ENCODE results near the gene TGM2. TPM values are rescaled to one million over a fixed set of nuclear protein-coding genes. Genes with fewer than 3 reads are reported as not detected.

TGM2 gene
- not detected for total RNA-seq

DNA sequence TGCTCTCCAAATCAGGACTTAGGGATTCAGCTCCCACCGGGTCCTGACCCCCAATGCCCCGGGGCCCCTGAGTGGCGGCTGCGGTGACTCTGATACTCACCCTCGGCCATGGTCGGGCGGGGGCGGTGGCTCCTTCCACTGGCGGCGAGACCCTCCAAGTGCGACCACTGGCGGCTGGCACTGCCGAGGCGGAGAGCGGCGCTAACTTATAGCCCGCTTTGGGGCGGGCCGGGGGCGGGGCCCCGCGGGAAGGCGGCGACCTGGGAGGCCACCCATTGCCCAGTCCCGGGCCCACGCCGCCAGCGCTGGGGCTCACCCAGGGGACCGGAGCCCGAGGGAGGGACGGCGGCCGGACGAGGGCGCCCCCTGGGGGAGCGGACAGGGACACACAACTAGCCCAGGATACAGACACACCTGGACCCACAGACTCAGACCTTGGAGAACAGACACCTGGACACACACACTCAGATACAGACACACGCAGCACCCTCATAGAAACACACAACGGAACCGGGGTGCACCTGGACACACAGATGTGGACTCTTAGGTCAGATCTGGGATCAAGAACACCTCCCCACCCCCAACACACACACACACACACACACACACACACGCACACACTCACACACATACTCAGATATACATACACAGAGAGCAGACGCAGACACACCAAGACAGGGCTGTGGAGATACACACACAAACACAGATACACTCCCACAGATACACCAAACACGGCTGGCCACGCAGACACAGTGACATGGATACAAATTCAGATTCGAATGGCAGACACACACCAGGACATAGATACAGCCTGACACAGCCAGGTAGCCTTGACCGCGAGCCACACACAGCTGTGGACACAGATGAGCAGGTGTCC is at the start of gene TGM2:
Gene TGM2 (minus strand): TSS at position 182 of the 877 bp plus-strand sequence. CDS start 72 bp downstream, at position 110.
- H3K4me1 Mint-ChIP-seq (ENCODE audit: low read depth), result peaks cover 7% of the 10 kb centered on the region
- H3K27me3 Mint-ChIP-seq, result peaks cover 20% of the 10 kb centered on the region
- no peak within 1 kb of the TSS for H3K4me3 Mint-ChIP-seq

DNA sequence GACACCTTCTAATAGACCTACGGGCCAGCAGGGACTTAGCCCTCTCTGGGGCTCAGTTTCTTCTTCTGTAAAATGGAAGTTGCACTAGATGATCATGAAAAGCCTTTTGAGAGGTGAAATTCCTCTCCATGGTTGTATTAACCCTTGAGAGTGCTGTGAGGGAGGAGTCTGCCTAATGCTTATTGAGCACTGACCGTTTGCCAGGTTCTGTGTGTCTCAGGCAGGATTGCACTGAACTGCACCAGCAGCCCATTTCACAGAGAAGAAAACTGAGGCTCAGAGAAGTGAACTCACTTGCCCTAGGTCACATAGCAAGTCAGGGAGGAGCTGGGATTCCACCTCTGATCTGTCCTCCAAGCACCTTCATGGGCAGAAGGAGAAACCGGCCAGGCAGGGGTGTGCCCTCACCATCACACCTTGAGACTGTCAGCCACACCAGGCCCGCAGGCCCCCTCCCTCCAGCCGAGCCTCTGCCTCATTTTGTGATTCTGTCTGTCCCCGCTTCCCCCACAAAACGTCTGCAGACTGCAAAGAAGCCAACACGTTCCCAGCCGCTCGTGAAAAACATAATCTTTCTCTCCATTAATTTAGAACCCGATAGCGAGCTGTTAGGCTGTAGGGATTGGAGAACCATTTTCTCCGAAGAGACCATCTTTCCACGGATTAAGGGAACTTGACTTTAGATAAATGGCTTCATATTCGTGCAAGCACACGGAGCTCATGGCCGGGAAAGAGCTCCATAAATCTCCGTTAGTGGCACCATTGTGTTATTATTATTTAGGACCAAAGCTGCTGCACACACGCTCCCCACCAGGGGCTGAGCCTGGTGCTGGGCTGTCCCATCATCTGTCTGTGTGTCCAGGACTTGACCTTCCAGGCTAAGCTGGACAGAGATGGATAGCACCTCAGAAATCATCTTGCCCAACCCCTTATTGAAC is 49.5 kb upstream of the TGM2 start:
- H3K27me3 Mint-ChIP-seq, result no peaks in the 10 kb centered on the region
- H3K4me1 Mint-ChIP-seq (ENCODE audit: low read depth), result no peaks in the 10 kb centered on the region
- no peak overlapping the region for H3K27ac Mint-ChIP-seq
- no peaks in the 10 kb centered on the region for H3K36me3 Mint-ChIP-seq (ENCODE audit: low read depth)
- ATAC-seq, result no peak
- ChIA-PET CTCF (interaction anchor here (0.9 to 2.4 kb wide), 3 partner anchors 11 to 649 kb away, joined by 3 to 8 read pairs (median 3); no protein-coding TSS in a partner anchor), POLR2A (interaction anchor here (0.7 kb wide), 2 partner anchors 19 to 665 kb away, joined by 3 read pairs; no protein-coding TSS in a partner anchor)
- TF ChIP-seq, protein P1, sequence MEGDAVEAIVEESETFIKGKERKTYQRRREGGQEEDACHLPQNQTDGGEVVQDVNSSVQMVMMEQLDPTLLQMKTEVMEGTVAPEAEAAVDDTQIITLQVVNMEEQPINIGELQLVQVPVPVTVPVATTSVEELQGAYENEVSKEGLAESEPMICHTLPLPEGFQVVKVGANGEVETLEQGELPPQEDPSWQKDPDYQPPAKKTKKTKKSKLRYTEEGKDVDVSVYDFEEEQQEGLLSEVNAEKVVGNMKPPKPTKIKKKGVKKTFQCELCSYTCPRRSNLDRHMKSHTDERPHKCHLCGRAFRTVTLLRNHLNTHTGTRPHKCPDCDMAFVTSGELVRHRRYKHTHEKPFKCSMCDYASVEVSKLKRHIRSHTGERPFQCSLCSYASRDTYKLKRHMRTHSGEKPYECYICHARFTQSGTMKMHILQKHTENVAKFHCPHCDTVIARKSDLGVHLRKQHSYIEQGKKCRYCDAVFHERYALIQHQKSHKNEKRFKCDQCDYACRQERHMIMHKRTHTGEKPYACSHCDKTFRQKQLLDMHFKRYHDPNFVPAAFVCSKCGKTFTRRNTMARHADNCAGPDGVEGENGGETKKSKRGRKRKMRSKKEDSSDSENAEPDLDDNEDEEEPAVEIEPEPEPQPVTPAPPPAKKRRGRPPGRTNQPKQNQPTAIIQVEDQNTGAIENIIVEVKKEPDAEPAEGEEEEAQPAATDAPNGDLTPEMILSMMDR (IDR thresholded peaks at IDR 0.05), result no peak
- intact Hi-C loops (cut with micrococcal nuclease), result no loop called here
- H3K9me3 Mint-ChIP-seq, result no peaks in the 10 kb centered on the region
- no peak overlapping the region for H3K4me3 Mint-ChIP-seq
- no peak for DNase-seq

More for the DNA sequence above, at the start of gene TGM2:
- Mint-ChIP-seq H3K36me3 (ENCODE audit: low read depth) (no peaks in the 10 kb centered on the region), H3K27ac (no peak within 1 kb of the TSS), H3K9me3 (no peaks in the 10 kb centered on the region)
- intact Hi-C loops (cut with micrococcal nuclease), result loop anchor here (5.0 kb wide), 1 partner anchor 108 kb away; no protein-coding TSS in a partner anchor
- ChIA-PET CTCF (interaction anchor here (0.9 to 2.2 kb wide), 4 partner anchors 8 to 107 kb away, joined by 3 to 9 read pairs (median 6); no protein-coding TSS in a partner anchor), POLR2A (no interaction called here)
- TF ChIP-seq, protein P1 (IDR thresholded peaks at IDR 0.05), result peak; percentile 75
- DNase-seq, result peak; percentile 58
- peak; percentile 81 for ATAC-seq

DNA sequence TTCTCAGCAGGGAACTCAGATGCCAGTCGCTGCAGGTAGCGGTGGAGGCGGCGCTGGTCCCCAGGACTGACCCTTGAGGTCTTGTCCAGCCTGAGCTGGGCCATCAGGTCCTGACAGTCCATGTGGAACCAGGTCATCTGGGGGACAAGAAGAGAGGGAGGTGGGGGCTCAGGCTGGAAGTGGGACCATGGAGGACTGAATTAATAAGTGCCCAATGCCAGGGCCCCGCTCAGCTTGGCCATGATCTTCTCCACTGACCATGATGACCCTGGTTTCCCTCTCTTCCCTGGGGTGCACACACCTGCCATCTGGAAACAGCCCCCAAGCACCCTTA is 48.5 kb upstream of the TGM2 start:
- no peaks in the 10 kb centered on the region for H3K4me1 Mint-ChIP-seq (ENCODE audit: low read depth)
- no peaks in the 10 kb centered on the region for H3K36me3 Mint-ChIP-seq (ENCODE audit: low read depth)
- TF ChIP-seq, protein P1 (IDR thresholded peaks at IDR 0.05), result no peak
- H3K4me3 Mint-ChIP-seq, result no peak overlapping the region
- no peaks in the 10 kb centered on the region for H3K27me3 Mint-ChIP-seq
- ATAC-seq (no peak), DNase-seq (no peak)
- ChIA-PET POLR2A (interaction anchor here (1.1 kb wide), 1 partner anchor 12 kb away, joined by 4 read pairs; no protein-coding TSS in a partner anchor), CTCF (interaction anchor here (4.1 kb wide), 1 partner anchor 8 kb away, joined by 23 read pairs; no protein-coding TSS in a partner anchor)
- no peaks in the 10 kb centered on the region for H3K9me3 Mint-ChIP-seq
- H3K27ac Mint-ChIP-seq, result no peak overlapping the region
- intact Hi-C loops (cut with micrococcal nuclease), result no loop called here

DNA sequence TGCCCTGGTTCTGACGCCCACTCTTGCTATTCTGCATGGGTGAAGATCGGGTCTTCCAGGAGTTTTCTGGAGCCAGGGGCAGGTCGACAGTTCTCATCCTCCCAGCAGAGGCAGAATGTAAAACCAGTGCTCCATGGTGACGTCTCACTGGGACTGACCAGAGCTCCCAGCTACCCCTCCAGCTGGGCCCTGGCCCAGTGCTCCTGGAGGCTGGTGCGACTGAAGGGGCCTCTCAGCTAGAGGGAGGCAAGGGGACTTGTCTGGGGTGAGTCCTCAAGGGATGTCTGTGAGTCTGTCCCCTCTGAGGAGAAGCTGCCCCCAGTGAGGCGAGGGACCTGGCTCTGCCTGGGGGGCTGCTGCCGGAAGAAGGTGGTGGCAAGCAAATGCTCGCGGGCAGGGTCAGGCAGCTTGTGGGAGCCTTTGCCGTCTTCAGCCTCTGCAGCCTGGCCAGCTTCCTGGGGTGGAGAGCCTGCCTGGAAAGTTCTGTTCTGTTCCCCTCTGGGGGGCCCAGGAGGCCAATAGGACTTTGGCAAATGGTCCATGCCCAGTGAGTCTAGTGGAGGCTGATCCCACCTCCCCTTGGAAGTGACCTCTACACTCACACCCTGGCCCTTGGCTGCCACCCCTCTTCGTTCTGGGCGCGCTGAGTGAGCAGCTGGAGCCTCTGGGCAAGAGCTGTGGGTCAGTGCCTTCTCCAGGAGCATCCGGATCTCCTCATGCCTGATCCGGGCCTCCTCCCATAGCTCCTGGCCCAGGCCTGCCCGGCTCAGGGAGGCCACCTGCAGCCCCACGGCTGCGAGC is 47.9 kb upstream of the TGM2 start:
- no peak overlapping the region for H3K27ac Mint-ChIP-seq
- ChIA-PET POLR2A (interaction anchor here (1.1 kb wide), 1 partner anchor 12 kb away, joined by 4 read pairs; no protein-coding TSS in a partner anchor), CTCF (interaction anchor here (4.1 kb wide), 1 partner anchor 8 kb away, joined by 23 read pairs; no protein-coding TSS in a partner anchor)
- no peak overlapping the region for H3K4me3 Mint-ChIP-seq
- DNase-seq (no peak), ATAC-seq (no peak)
- TF ChIP-seq, protein P1 (IDR thresholded peaks at IDR 0.05), result no peak
- H3K4me1 Mint-ChIP-seq (ENCODE audit: low read depth), result no peaks in the 10 kb centered on the region
- H3K36me3 Mint-ChIP-seq (ENCODE audit: low read depth), result no peaks in the 10 kb centered on the region
- intact Hi-C loops (cut with micrococcal nuclease), result no loop called here
- no peaks in the 10 kb centered on the region for H3K27me3 Mint-ChIP-seq
- H3K9me3 Mint-ChIP-seq, result no peaks in the 10 kb centered on the region
